Brain microvascular endothelial cell (primary cell): ENCODE results near the gene TRMT2A.

ENCODE experiments used
- DNase-seq: peaks from one replicate; pipeline ENCODE4 v3.0.0-alpha.2; 2020
- H3K27ac ChIP-seq: fragments of 250-450 bp; sonication (Bioruptor Pico); 2 replicates; pipeline ENCODE4 v1.5.1; 2020; ENCODE audit warnings: mild to moderate bottlenecking, moderate library complexity
- H3K27me3 ChIP-seq: fragments of 250-450 bp; sonication (Bioruptor Pico); replicated peaks from 2 replicates; pipeline ENCODE4 v1.5.1; 2020; ENCODE audit warnings: mild to moderate bottlenecking
- H3K36me3 ChIP-seq: fragments of 250-450 bp; sonication (Bioruptor Pico); replicated peaks from 2 replicates; pipeline ENCODE4 v1.5.1; 2020; ENCODE audit warnings: mild to moderate bottlenecking
- H3K4me3 ChIP-seq: 2 replicates; pipeline ENCODE4 v1.5.1; 2011; ENCODE audit warnings: low read depth, mild to moderate bottlenecking, control low read depth, low read length, moderate library complexity
- in situ Hi-C: cut with HindIII; loops from 2 replicates; pipeline ENCODE4 v1.10.0; 2017; ENCODE audit warnings: low sequenced_read_pairs, low pct_ligation_motif_present
- TF ChIP-seq, protein P1 (sequence below): IDR thresholded peaks from 2 replicates; pipeline ENCODE4 v1.5.1; 2011; ENCODE audit warnings: low read depth, mild to moderate bottlenecking, moderate library complexity, low read length, control low read depth, inconsistent platforms; ENCODE audit errors: missing control alignments

Gene TRMT2A

GRCh38 chr22:20114506-20115475, 2.2 kb downstream of the TRMT2A start:
- Histone ChIP-seq H3K4me3 (no peak overlapping the region), H3K27ac (no peak overlapping the region), H3K27me3 (no peaks in the 10 kb centered on the region), H3K36me3 (peaks cover 65% of the 10 kb centered on the region)
- TF ChIP-seq, protein P1, sequence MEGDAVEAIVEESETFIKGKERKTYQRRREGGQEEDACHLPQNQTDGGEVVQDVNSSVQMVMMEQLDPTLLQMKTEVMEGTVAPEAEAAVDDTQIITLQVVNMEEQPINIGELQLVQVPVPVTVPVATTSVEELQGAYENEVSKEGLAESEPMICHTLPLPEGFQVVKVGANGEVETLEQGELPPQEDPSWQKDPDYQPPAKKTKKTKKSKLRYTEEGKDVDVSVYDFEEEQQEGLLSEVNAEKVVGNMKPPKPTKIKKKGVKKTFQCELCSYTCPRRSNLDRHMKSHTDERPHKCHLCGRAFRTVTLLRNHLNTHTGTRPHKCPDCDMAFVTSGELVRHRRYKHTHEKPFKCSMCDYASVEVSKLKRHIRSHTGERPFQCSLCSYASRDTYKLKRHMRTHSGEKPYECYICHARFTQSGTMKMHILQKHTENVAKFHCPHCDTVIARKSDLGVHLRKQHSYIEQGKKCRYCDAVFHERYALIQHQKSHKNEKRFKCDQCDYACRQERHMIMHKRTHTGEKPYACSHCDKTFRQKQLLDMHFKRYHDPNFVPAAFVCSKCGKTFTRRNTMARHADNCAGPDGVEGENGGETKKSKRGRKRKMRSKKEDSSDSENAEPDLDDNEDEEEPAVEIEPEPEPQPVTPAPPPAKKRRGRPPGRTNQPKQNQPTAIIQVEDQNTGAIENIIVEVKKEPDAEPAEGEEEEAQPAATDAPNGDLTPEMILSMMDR, result no peak
- in situ Hi-C loops, result no loop called here
- DNase-seq, result no peak

GRCh38 chr22:20113551-20114310, 3.3 kb downstream of the TRMT2A start:
- Histone ChIP-seq H3K27ac (no peak overlapping the region), H3K36me3 (peaks cover 63% of the 10 kb centered on the region), H3K27me3 (no peaks in the 10 kb centered on the region), H3K4me3 (no peak overlapping the region)
- TF ChIP-seq, protein P1, result no peak
- no peak for DNase-seq
- in situ Hi-C loops, result no loop called here

- peaks cover 70% of the 10 kb centered on the region for H3K36me3 ChIP-seq
- in situ Hi-C loops, result no loop called here
- no peak for DNase-seq
Measured at GRCh38 chr22:20112623-20113511, 4.2 kb downstream of the TRMT2A start.

DNA sequence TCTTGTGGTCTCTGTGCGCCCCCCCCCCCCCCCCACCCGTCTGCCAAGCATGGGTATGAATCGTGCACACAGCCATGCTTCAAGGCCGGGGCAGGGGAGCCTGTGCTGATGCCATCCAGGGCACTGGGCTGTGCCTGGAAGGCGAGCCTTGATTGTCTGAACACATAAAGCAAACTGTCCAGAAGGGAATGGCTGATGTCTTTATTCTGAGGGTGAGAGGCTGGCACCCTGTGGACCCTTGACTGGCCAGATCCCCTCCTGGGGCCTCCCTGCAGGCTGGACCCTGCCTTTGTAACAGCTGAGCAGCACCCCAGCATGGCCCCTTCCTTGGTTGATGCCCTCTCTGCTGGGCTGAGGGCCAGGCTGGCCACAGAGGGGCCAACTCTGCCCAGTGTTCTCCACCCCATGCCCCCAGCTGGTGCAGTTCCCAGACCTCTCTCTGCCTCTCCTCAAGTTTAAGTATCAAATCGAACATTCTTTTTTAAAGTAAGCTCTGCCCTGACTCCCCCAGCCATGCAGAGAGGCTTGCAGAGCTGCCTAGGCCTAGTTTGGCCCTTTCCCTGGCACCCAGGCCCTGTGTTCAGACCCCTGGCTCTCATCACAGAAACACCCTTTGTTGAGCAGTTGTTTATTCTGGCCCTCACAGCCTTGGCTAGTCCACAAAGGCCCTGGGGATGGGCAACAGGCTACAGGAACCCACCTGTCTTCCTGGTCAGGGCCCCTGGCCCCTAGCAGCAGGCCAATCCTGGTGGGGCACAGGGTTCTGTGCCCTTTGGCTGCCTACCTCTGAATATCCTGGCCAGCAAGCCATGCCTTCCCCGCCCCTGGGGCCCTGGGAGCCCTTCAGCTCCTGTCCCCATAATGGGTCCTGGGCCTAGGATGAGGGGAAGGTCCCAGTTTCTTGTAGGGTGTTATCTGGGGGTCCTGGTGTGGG, 5.1 kb downstream of the TRMT2A start:
- Histone ChIP-seq H3K36me3 (peaks cover 79% of the 10 kb centered on the region), H3K27me3 (no peaks in the 10 kb centered on the region), H3K4me3 (no peak overlapping the region), H3K27ac (no peak overlapping the region)
- no peak for DNase-seq
- TF ChIP-seq, protein P1, result no peak
- in situ Hi-C loops, result no loop called here

More at GRCh38 chr22:20112623-20113511, 4.2 kb downstream of the TRMT2A start:
- Histone ChIP-seq H3K4me3 (no peak overlapping the region), H3K27me3 (no peaks in the 10 kb centered on the region), H3K27ac (no peak overlapping the region)
- TF ChIP-seq, protein P1, result no peak
